Erythroblast (primary cell): ENCODE measurements around the gene MAGI1.
"Not testable (repeated sequence)": the region's sequence is repeated elsewhere in the genome, so short reads cannot be mapped to it uniquely, and the experiment has no call there.

Experiments used
- GATA1 ChIP-seq: IDR thresholded peaks from 2 replicates; pipeline ENCODE4 v1.6.1; 2011; ENCODE audit warnings: low read depth, mild to moderate bottlenecking, control low read depth, low read length, moderate library complexity
- POLR2A ChIP-seq: IDR thresholded peaks from 2 replicates; pipeline ENCODE4 v1.6.1; 2011; ENCODE audit warnings: mild to moderate bottlenecking, low read length

DNA sequence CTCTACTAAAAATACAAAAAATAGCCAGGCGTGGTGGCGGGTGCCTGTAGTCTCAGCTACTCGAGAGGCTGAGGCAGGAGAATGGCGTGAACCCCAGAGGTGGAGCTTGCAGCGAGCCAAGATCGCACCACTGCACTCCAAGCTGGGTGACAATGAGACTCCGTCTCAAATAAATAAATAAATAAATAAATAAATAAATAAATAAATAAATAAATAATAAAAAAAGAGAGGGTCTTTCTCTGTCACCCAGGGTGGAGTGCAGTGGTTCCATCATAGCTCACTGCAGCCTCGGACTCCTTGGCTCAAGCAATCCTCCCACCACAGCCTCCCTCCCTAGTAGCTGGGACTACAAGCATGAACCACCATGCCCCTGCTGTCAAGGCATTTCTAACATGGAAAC is 11.6 kb downstream of the MAGI1 start:
- TF ChIP-seq POLR2A, GATA1: not testable (repeated sequence)
